Suppressor macrophage treated with lipopolysaccharide for 1 hour (primary cell): ENCODE measurements around the gene IFNA16.
A peak's percentile ranks its signal among the peaks of the same experiment; 100 is the strongest.
"Not testable (repeated sequence)": the region's sequence is repeated elsewhere in the genome, so short reads cannot be mapped to it uniquely, and the experiment has no call there.

Experiments used
- DNase-seq, 3 donors: peaks; one replicate each; pipeline ENCODE4 v3.0.0-alpha.2; 2020 to 2022

The IFNA16 gene

DNA sequence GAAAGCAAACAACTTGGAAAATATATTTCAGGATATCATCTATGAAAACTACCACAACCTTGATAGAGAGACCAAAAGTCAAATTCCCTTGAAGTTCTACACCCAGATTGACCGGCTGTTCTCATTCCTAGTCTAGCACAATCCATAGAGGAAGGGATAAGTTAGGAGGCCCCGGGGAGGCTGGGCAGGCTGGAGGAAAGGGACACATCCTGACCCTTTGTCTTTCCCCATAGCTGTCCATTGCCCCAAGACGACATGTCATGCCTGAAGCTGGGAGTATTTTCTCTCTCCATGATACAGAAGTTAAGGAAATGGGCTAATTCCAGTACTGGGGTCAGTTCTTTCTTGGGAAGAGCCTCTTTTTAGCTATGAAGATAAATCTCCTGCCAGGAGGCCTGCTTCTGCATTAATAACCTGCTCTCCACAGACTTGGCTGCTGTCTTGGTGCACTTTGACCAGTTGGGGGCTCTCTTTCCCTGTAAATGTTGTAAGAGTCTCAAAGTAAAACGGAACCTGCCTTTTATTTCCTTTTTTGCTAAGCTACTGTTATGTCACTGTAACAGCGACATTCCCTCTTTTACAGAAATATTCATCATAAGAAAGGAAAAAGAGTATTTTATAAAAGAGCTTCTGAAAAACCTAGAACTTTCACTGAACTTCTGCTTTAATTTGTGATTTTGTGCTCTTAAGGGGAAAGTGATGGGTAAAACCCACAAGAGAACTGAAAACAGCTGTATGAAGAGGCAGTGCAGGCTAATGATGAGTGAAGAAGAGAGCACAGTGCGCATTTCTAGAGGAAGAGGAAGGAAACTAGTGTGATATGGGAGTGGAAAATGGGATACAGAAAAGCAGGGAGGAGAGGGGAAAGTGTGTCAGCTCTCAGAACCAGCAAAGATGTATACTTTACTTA lies 22.0 kb downstream of the IFNA16 start:
- DNase-seq: peak; percentile 51 to 71 (median 68)

DNA sequence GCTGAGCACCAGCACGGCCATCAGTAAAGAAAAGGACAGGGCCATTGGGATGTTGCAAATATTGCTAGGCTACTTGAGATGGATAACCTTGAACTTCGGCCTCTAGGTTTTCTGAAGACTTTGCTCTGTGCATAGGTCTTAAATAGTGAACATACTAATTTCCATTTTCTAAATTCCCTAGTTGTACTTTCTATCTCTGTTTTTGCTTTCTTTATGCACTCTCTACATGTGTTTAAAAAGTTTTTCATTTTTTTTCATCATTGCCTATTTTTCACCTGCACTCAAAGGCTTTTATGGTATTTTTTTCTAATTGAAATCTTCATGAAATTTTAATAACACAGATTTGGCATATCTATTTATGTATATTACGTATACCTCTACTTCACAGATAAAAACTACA lies 29.6 kb downstream of the IFNA16 start, which contains the start of gene IFNA4:
IFNA4 (minus strand) TSS at position 101 of the 400 bp plus-strand sequence; CDS start at position 45, 56 bp downstream.
- not testable (repeated sequence) for DNase-seq

DNA sequence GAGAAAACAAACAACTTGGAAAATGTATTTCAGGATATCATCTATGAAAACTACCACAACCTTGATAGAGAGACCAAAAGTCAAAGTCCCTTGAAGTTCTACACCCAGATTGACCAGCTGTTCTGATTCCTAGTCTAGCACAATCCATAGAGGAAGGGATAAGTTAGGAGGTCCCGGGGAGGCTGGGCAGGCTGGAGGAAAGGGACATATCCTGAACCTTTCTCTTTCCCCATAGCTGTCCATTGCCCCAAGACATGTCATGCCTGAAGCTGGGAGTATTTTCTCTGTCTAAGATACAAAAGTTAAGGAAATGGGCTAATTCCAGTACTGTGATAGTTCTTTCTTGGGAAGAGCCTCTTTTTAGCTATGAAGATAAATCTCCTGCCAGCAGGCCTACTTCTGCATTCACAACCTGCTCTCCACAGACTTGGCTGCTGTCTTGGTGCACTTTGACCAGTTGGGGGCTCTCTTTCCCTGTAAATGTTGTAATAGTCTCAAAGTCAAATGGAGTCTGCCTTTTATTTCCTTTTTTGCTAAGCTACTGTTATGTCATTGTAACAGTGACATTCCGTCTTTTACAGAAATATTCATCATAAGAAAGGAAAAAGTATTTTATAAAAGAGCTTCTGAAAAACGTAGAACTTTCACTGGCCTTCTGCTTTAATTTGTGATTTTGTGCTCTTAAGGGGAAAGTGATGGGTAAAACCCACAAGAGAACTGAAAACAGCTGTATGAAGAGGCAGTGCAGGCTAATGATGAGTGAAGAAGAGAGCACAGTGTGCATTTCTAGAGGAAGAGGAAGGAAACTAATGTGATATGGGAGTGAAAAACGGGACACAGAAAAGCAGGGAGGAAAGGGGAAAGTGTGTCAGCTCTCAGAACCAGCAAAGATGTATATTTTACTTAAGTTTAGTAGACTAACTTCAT lies 34.0 kb downstream of the IFNA16 start:
- peak; percentile 61 to 73 (median 68) for DNase-seq

DNA sequence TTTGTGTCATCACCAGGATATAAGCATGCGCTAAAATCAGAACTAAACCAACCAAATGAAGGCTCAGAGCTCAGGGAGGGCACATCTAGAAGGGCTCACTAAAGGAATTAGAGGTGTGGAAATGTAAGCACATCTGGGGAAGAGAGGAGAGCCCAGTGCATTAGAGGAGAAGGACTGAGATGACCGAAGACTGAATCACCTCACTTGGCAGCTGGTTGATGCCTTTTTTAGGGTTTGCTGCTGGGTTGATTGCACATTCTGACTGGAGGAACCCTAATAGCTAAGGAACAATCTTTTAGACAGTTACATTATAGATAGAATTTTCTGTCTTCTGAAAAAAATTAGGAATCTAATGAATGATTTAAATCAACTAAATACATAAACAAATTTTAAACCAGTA lies 42.4 kb downstream of the IFNA16 start:
- DNase-seq: no peak

DNA sequence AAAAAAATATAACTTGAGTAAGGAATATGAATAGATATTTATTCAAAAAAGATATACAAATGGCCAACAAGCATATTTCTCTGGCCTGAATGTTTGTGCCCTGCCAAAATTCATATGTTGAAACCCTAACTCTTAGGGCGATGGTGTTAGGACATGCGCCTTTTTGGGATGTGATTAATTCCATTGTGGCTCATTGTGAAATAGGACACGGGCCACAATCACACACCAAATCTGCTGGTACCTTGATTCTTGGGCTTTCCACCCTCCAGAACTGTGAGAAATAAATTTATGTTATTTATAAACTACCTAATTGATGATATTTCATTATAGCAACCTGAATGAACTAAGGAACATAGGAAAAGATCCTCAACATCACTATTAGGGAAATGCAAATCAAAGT lies 45.0 kb downstream of the IFNA16 start:
- DNase-seq: no peak

DNA sequence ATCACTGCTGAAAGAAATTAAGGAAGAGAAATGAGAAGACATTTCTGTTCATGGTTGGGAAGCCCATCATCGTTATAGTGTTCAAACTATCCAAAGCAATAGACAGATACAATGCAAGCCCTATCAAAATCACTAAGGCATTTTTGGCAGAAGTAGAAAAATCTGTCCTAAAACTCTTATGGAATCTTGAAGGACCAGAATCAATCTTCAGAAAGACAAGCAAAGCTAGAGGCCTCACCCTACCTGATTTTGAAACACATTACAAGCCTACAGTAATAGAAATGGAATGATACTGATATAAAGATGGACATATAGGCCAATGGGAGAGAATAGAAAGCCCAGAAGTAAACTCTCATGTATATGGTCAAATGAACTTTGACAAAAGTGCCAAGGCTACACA lies 45.8 kb downstream of the IFNA16 start:
- no peak for DNase-seq

DNA sequence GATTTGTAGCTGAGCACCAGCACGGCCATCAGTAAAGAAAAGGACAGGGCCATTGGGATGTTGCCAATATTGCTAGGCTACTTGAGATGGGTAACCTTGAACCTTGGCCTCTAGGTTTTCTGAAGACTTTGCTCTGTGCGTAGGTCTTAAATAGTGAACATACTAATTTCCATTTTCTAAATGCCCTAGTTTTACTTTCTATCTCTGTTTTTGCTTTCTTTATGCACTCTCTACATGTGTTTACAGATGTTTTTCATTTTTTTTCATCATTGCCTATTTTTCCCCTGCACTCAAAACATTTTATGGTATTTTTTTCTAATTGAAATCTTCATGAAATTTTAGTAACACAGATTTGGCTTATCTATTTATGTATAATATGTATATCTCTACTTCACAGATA lies 50.6 kb downstream of the IFNA16 start, which contains the start of gene IFNA21:
IFNA21 (minus strand) TSS at position 101 of the 400 bp plus-strand sequence; CDS start at position 53, 48 bp downstream.
- DNase-seq: not testable (repeated sequence)
